SK-N-SH (cell line): ENCODE measurements around the gene THAP2. TPM values are rescaled to one million over a fixed set of nuclear protein-coding genes. Genes with fewer than 3 reads are reported as not detected.

ENCODE experiments used
- CTCF ChIA-PET: fragments of 300-600, 350-600 bp; formaldehyde crosslinking; extraction: SDS; loops from one replicate; lab custom pipeline; 2021; lab: Yijun Ruan, JAX
- POLR2A ChIA-PET: fragments of 350-600 bp; sonication (Branson Sonifier 250); formaldehyde crosslinking; extraction: SDS; loops from one replicate; lab custom pipeline; 2020; ENCODE audit warnings: antibody characterized with exemption, inconsistent platforms; lab: Yijun Ruan, JAX
- DNase-seq: peaks from one replicate; pipeline ENCODE4 v3.0.0; 2012
- H2AFZ ChIP-seq: fragments of 200-600 bp; sonication (generic); 2 replicates; pipeline ENCODE4 v1.8.1; 2016; ENCODE audit warnings: antibody characterized with exemption, mild to moderate bottlenecking, low read depth
- H3F3A ChIP-seq: fragments of 200-600 bp; sonication (generic); replicated peaks from 2 replicates; pipeline ENCODE3; 2016; ENCODE audit warnings: antibody characterized with exemption, mild to moderate bottlenecking; ENCODE audit not compliant: insufficient read depth
- H3K27ac ChIP-seq, 2 experiments: fragments of 200-500 bp in 1 of 2; fragments of 200-600 bp in 1 of 2; sonication (Bioruptor generic) in 1 of 2; sonication (generic), shearing (Covaris generic) in 1 of 2; 2 replicates each; pipeline versions ENCODE4 v1.5.1 to v1.6.1; 2014 to 2016; ENCODE audit warnings: low read depth in 2 of 2, inconsistent platforms in 1 of 2, low read length in 1 of 2, mild to moderate bottlenecking in 1 of 2, mixed read lengths in 1 of 2
- H3K27me3 ChIP-seq: fragments of 200-600 bp; sonication (generic), shearing (Covaris generic); 2 replicates; pipeline ENCODE4 v1.6.1; 2016; ENCODE audit warnings: mixed run types; ENCODE audit not compliant: insufficient read depth
- H3K36me3 ChIP-seq, 2 experiments: fragments of 200-500 bp in 1 of 2; fragments of 200-600 bp in 1 of 2; sonication (Bioruptor generic) in 1 of 2; sonication (generic) in 1 of 2; replicated peaks in 1 of 2; 2 replicates each; pipeline versions ENCODE3 to v1.5.1; 2014 to 2016; ENCODE audit warnings: low read length in 1 of 2, mild to moderate bottlenecking in 1 of 2; ENCODE audit not compliant: insufficient read depth in 2 of 2, control insufficient read depth in 1 of 2
- H3K4me1 ChIP-seq, 2 experiments: fragments of 200-500 bp in 1 of 2; fragments of 200-600 bp in 1 of 2; sonication (Bioruptor generic) in 1 of 2; sonication (generic), shearing (Covaris generic) in 1 of 2; 2 replicates each; pipeline versions ENCODE4 v1.5.1 to v1.6.1; 2014 to 2016; ENCODE audit warnings: low read depth in 1 of 2, low read length in 1 of 2, mixed run types in 1 of 2; ENCODE audit not compliant: insufficient read depth in 2 of 2, control insufficient read depth in 1 of 2
- H3K4me2 ChIP-seq: fragments of 200-600 bp; sonication (generic), shearing (Covaris generic); 2 replicates; pipeline ENCODE4 v1.6.1; 2017; ENCODE audit warnings: mixed run types
- H3K4me3 ChIP-seq, 2 experiments: fragments of 200-500 bp in 1 of 2; fragments of 200-600 bp in 1 of 2; sonication (Bioruptor generic) in 1 of 2; sonication (generic), shearing (Covaris generic) in 1 of 2; 2 replicates each; pipeline versions ENCODE4 v1.5.1 to v1.8.1; 2014 to 2016; ENCODE audit warnings: low read depth in 2 of 2, inconsistent platforms in 1 of 2, low read length in 1 of 2, mild to moderate bottlenecking in 1 of 2, mixed read lengths in 1 of 2, moderate library complexity in 1 of 2
- H3K79me2 ChIP-seq: fragments of 200-600 bp; sonication (generic); 2 replicates; pipeline ENCODE4 v1.8.1; 2017; ENCODE audit warnings: mild to moderate bottlenecking; ENCODE audit not compliant: insufficient read depth
- H3K9ac ChIP-seq: fragments of 200-600 bp; sonication (generic); 2 replicates; pipeline ENCODE4 v1.6.1; 2017; ENCODE audit warnings: mixed run types
- H3K9me2 ChIP-seq: fragments of 200-600 bp; sonication (generic); 2 replicates; pipeline ENCODE4 v1.6.1; 2017; ENCODE audit warnings: mixed run types
- H3K9me3 ChIP-seq: fragments of 200-600 bp; sonication (generic); 2 replicates; pipeline ENCODE4 v1.6.1; 2017; ENCODE audit warnings: mixed run types, mild to moderate bottlenecking, moderate library complexity
- H4K20me1 ChIP-seq: fragments of 200-600 bp; sonication (generic); 2 replicates; pipeline ENCODE4 v1.6.1; 2017; ENCODE audit warnings: mild to moderate bottlenecking, mixed run types; ENCODE audit not compliant: insufficient read depth
- CHD2 ChIP-seq: fragments of 150-350 bp; IDR thresholded peaks from 2 replicates; pipeline ENCODE4 v1.6.1; 2018; ENCODE audit warnings: low read length; ENCODE audit not compliant: partially characterized antibody
- ELF1 ChIP-seq: IDR thresholded peaks from 2 replicates; pipeline ENCODE4 v1.4.0; 2012
- EP300 ChIP-seq, 2 experiments: IDR thresholded peaks; 2 replicates each; pipeline versions ENCODE4 v1.4.0 to v1.6.1; 2012; ENCODE audit warnings: borderline replicate concordance in 1 of 2, low read depth in 1 of 2, low read length in 1 of 2
- EZH2phosphoT487 ChIP-seq: fragments of 200-600 bp; sonication (generic); IDR thresholded peaks from 2 replicates; pipeline ENCODE4 v1.6.1; 2017; ENCODE audit warnings: low read depth, mixed run types, mild to moderate bottlenecking, antibody characterized with exemption, moderate library complexity, borderline replicate concordance
- FOXJ3 ChIP-seq: sonication (generic); formaldehyde crosslinking; IDR thresholded peaks from 2 replicates; pipeline ENCODE4 v1.5.1; 2020; ENCODE audit warnings: mild to moderate bottlenecking, missing genetic modification reagents
- FOXM1 ChIP-seq: IDR thresholded peaks from 2 replicates; pipeline ENCODE4 v1.4.0; 2012; ENCODE audit warnings: low read depth, mild to moderate bottlenecking
- IRF3 ChIP-seq: fragments of 150-350 bp; IDR thresholded peaks from 2 replicates; pipeline ENCODE4 v1.6.1; 2016; ENCODE audit warnings: mild to moderate bottlenecking, low read depth, low read length
- JUND ChIP-seq: IDR thresholded peaks from 2 replicates; pipeline ENCODE4 v1.4.0; 2012
- NFIC ChIP-seq: IDR thresholded peaks from 2 replicates; pipeline ENCODE4 v1.4.0; 2012; ENCODE audit warnings: borderline replicate concordance
- NRF1 ChIP-seq: IDR thresholded peaks from 2 replicates; pipeline ENCODE4 v1.6.1; 2012; ENCODE audit warnings: low read depth, mild to moderate bottlenecking, low read length
- RFX5 ChIP-seq: IDR thresholded peaks from 2 replicates; pipeline ENCODE4 v1.6.1; 2012; ENCODE audit warnings: mild to moderate bottlenecking, improper control_type of control experiment, low read length
- RXRA ChIP-seq: IDR thresholded peaks from 2 replicates; pipeline ENCODE4 v1.4.0; 2012; ENCODE audit warnings: low read depth, mild to moderate bottlenecking, borderline replicate concordance
- SMC3 ChIP-seq: IDR thresholded peaks from 2 replicates; pipeline ENCODE4 v1.6.1; 2012; ENCODE audit warnings: low read depth, low read length, improper control_type of control experiment
- TCF12 ChIP-seq: IDR thresholded peaks from 2 replicates; pipeline ENCODE4 v1.4.0; 2012
- USF2 ChIP-seq: fragments of 150-350 bp; IDR thresholded peaks from 2 replicates; pipeline ENCODE4 v1.6.1; 2017; ENCODE audit warnings: antibody characterized with exemption, low read length, low read depth, borderline replicate concordance
- WGBS: methylation state at CpG from one replicate; pipeline ENCODE4 v1.1.6; 2017; ENCODE audit warnings: low lambda C conversion rate; 5-methylcytosine and 5-hydroxymethylcytosine counted together
- polyA plus RNA-seq, 3 experiments: library from polyadenylated mRNA; depleted of rRNA; stranded (reverse); fragments of >200 nt; gene quantifications; 2 replicates each; pipeline ENCODE4 v1.2.3, GENCODE V29; 2012
- TF ChIP-seq, protein P1 (sequence below): fragments of 200-600 bp; sonication (generic); IDR thresholded peaks from 2 replicates; pipeline ENCODE4 v1.6.1; 2017; ENCODE audit warnings: antibody characterized with exemption, mild to moderate bottlenecking, moderate library complexity
- TF ChIP-seq, protein P2 (sequence below): IDR thresholded peaks from 2 replicates; pipeline ENCODE4 v1.4.0; 2012; ENCODE audit warnings: low read depth, borderline replicate concordance
- TF ChIP-seq, protein P3 (sequence below): IDR thresholded peaks from 2 replicates; pipeline ENCODE4 v1.4.0; 2012; ENCODE audit warnings: low read depth, borderline replicate concordance
- TF ChIP-seq, protein P4 (sequence below): IDR thresholded peaks from 2 replicates; pipeline ENCODE4 v1.6.1; 2012; ENCODE audit warnings: mild to moderate bottlenecking, low read depth, low read length, moderate library complexity

The THAP2 gene
- polyA plus RNA-seq, 1 of the 3 experiments (the other 2 are of a cell fraction), result 2.9 TPM

DNA sequence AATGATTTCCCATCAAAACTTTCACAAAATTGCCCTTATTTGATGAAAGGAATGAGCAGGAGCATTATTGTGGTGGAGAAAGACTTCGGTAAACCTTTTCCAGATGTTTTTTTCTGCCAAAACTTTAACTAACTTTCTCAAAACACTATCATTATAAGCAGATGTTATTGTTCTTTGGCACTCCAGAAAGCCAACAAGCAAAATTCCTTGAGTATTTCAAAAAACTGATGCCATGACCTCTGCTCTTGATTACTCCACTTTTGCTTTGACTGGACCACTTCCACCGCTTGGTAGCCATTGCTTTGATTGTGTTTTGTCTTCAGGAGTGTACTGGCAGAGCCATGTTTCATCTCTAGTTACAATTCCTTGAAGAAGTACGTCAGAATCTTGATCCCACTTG lies 60.9 kb downstream of the THAP2 start:
- DNase-seq, result no peak
- ChIA-PET CTCF (interaction anchor here (1.3 to 2.3 kb wide), 2 partner anchors 11 to 22 kb away, joined by 3 to 6 read pairs; no protein-coding TSS in a partner anchor), POLR2A (no interaction called here)
- H3K27ac ChIP-seq, result no peak overlapping the region
- no peaks in the 10 kb centered on the region for H3K27me3 ChIP-seq
- no peak overlapping the region for H2AFZ ChIP-seq
- no peaks in the 10 kb centered on the region for H3K79me2 ChIP-seq
- no peaks in the 10 kb centered on the region for H3K4me1 ChIP-seq
- no peaks in the 10 kb centered on the region for H4K20me1 ChIP-seq
- no peaks in the 10 kb centered on the region for H3K9me2 ChIP-seq
- TF ChIP-seq NRF1, result no peak
- no peak for TF ChIP-seq ELF1
- no peak for TF ChIP-seq FOXM1
- TF ChIP-seq USF2, result no peak
- no peak for TF ChIP-seq NFIC
- TF ChIP-seq, protein P1, sequence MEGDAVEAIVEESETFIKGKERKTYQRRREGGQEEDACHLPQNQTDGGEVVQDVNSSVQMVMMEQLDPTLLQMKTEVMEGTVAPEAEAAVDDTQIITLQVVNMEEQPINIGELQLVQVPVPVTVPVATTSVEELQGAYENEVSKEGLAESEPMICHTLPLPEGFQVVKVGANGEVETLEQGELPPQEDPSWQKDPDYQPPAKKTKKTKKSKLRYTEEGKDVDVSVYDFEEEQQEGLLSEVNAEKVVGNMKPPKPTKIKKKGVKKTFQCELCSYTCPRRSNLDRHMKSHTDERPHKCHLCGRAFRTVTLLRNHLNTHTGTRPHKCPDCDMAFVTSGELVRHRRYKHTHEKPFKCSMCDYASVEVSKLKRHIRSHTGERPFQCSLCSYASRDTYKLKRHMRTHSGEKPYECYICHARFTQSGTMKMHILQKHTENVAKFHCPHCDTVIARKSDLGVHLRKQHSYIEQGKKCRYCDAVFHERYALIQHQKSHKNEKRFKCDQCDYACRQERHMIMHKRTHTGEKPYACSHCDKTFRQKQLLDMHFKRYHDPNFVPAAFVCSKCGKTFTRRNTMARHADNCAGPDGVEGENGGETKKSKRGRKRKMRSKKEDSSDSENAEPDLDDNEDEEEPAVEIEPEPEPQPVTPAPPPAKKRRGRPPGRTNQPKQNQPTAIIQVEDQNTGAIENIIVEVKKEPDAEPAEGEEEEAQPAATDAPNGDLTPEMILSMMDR, result no peak
- no peak for TF ChIP-seq FOXJ3 (CRISPR knock-in tag)
- TF ChIP-seq CHD2, result no peak
- no peak for TF ChIP-seq IRF3
- TF ChIP-seq EZH2phosphoT487, result no peak
- no peak for TF ChIP-seq TCF12
- no peak for TF ChIP-seq JUND
- TF ChIP-seq, protein P2, sequence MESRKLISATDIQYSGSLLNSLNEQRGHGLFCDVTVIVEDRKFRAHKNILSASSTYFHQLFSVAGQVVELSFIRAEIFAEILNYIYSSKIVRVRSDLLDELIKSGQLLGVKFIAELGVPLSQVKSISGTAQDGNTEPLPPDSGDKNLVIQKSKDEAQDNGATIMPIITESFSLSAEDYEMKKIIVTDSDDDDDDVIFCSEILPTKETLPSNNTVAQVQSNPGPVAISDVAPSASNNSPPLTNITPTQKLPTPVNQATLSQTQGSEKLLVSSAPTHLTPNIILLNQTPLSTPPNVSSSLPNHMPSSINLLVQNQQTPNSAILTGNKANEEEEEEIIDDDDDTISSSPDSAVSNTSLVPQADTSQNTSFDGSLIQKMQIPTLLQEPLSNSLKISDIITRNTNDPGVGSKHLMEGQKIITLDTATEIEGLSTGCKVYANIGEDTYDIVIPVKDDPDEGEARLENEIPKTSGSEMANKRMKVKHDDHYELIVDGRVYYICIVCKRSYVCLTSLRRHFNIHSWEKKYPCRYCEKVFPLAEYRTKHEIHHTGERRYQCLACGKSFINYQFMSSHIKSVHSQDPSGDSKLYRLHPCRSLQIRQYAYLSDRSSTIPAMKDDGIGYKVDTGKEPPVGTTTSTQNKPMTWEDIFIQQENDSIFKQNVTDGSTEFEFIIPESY, result no peak
- TF ChIP-seq, protein P3, sequence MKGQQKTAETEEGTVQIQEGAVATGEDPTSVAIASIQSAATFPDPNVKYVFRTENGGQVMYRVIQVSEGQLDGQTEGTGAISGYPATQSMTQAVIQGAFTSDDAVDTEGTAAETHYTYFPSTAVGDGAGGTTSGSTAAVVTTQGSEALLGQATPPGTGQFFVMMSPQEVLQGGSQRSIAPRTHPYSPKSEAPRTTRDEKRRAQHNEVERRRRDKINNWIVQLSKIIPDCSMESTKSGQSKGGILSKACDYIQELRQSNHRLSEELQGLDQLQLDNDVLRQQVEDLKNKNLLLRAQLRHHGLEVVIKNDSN, result no peak
- no peak for TF ChIP-seq RXRA
- TF ChIP-seq, protein P4, sequence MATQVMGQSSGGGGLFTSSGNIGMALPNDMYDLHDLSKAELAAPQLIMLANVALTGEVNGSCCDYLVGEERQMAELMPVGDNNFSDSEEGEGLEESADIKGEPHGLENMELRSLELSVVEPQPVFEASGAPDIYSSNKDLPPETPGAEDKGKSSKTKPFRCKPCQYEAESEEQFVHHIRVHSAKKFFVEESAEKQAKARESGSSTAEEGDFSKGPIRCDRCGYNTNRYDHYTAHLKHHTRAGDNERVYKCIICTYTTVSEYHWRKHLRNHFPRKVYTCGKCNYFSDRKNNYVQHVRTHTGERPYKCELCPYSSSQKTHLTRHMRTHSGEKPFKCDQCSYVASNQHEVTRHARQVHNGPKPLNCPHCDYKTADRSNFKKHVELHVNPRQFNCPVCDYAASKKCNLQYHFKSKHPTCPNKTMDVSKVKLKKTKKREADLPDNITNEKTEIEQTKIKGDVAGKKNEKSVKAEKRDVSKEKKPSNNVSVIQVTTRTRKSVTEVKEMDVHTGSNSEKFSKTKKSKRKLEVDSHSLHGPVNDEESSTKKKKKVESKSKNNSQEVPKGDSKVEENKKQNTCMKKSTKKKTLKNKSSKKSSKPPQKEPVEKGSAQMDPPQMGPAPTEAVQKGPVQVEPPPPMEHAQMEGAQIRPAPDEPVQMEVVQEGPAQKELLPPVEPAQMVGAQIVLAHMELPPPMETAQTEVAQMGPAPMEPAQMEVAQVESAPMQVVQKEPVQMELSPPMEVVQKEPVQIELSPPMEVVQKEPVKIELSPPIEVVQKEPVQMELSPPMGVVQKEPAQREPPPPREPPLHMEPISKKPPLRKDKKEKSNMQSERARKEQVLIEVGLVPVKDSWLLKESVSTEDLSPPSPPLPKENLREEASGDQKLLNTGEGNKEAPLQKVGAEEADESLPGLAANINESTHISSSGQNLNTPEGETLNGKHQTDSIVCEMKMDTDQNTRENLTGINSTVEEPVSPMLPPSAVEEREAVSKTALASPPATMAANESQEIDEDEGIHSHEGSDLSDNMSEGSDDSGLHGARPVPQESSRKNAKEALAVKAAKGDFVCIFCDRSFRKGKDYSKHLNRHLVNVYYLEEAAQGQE, result no peak
- no peak for TF ChIP-seq SMC3
- TF ChIP-seq RFX5, result no peak
- no peak for TF ChIP-seq EP300 (IDR thresholded peaks at IDR 0.05; ENCODE audit: borderline replicate concordance in 1 of 2, low read depth in 1 of 2, low read length in 1 of 2)
- no peaks in the 10 kb centered on the region for H3K36me3 ChIP-seq
- H3K4me3 ChIP-seq, result no peak overlapping the region
- no peak overlapping the region for H3K9ac ChIP-seq
- H3K9me3 ChIP-seq, result no peaks in the 10 kb centered on the region
- no peak overlapping the region for H3K4me2 ChIP-seq
- H3F3A ChIP-seq, result peaks cover 4% of the 10 kb centered on the region
- WGBS, result 55% methylated on average over 3 of the region's 3 CpGs
